OCI-LY7 (cell line): ENCODE results near the gene TMEM242.

Experiments used
- CTCF ChIP-seq: fragments of 200-600 bp; sonication (generic); conservative IDR thresholded peaks from 2 replicates; pipeline ENCODE4 v1.5.1; 2014; ENCODE audit warnings: mild to moderate bottlenecking, antibody characterized with exemption, low read length, moderate library complexity, mixed read lengths
- EZH2phosphoT487 ChIP-seq: fragments of 200-600 bp; sonication (generic); IDR thresholded peaks from 2 replicates; pipeline ENCODE4 v1.6.1; 2018; ENCODE audit warnings: low read depth, borderline replicate concordance, mild to moderate bottlenecking, mixed run types, antibody characterized with exemption, low read length, moderate library complexity, mixed read lengths

GRCh38 chr6:157280157-157280556, 43.2 kb downstream of the TMEM242 start:
- TF ChIP-seq CTCF (no peak), EZH2phosphoT487 (no peak)
